ENCODE results near the gene MRGPRG.
"Not testable (repeated sequence)": the region's sequence is repeated elsewhere in the genome, so short reads cannot be mapped to it uniquely, and the experiment has no call there.

The MRGPRG gene, protein sequence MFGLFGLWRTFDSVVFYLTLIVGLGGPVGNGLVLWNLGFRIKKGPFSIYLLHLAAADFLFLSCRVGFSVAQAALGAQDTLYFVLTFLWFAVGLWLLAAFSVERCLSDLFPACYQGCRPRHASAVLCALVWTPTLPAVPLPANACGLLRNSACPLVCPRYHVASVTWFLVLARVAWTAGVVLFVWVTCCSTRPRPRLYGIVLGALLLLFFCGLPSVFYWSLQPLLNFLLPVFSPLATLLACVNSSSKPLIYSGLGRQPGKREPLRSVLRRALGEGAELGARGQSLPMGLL

DNA sequence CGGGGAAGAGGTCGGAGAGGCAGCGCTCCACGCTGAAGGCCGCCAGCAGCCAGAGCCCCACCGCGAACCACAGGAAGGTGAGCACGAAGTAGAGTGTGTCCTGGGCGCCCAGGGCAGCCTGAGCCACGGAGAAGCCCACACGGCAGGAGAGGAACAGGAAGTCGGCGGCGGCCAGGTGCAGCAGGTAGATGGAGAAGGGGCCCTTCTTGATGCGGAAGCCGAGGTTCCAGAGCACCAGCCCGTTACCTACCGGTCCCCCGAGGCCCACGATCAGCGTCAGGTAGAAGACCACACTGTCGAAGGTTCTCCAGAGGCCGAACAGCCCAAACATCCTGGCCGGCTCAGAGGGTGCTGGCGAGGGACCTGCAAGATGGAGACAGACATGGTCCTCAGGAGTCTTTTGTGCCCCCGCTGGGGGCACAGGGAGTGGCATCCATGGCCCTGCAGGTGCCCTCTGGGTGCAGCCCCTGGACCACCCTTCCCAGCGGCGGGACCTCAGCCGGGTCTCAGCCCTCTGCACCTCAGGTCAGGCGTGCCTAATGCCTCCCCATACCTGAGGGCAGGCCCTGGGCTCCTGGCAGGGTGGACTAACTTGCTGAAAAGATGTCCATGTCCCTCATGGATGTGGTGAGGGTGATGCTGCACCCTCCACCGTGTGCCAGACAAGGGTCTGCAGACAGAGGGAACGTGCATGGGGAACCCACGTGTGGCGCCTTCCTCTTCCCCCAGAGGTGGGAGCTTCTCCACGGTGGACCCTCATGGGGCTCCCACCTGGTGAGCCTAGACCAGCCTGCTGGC, at the start of gene MRGPRG:
Gene MRGPRG (minus strand): TSS at position 331 of the 798 bp plus-strand sequence. CDS start 0 bp downstream, at position 331.
- H3K9me3 Mint-ChIP-seq = no peaks in the 10 kb centered on the region
- H3K27ac Mint-ChIP-seq = no peak within 1 kb of the TSS
- H3K36me3 Mint-ChIP-seq = no peaks in the 10 kb centered on the region
- H3K4me1 Mint-ChIP-seq = peaks cover 6% of the 10 kb centered on the region
- ATAC-seq (ENCODE audit: low read depth) = no peak
- peaks cover 26% of the 10 kb centered on the region for H3K27me3 Mint-ChIP-seq
- no peak for DNase-seq (ENCODE audit: low spot score in 2 of 2)
- H3K4me3 Mint-ChIP-seq = no peak within 1 kb of the TSS

DNA sequence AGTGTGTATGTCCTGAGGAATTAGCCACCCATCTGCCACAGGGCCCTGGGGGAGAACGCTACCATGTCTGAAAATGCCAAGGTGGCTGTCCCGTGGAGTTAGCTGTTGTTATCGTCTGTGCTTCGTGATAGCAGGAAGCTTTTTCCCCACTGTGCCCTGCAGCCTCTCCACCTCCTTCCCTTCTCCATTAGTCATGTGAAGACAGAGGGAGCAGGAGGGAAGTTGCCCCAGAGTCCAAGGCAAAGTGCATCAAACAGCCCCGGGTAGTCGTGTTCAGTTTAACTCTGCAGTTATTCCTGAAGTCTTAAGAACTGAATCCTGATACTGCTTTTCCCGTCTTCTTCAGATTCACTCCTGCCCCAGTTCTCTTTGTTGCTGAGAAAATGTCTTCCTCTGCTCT, 43.9 kb upstream of the MRGPRG start:
- H3K27ac Mint-ChIP-seq; H3K4me1 Mint-ChIP-seq; DNase-seq (ENCODE audit: low spot score in 2 of 2); H3K36me3 Mint-ChIP-seq; H3K4me3 Mint-ChIP-seq; H3K9me3 Mint-ChIP-seq; H3K27me3 Mint-ChIP-seq; ATAC-seq (ENCODE audit: low read depth): not testable (repeated sequence)

DNA sequence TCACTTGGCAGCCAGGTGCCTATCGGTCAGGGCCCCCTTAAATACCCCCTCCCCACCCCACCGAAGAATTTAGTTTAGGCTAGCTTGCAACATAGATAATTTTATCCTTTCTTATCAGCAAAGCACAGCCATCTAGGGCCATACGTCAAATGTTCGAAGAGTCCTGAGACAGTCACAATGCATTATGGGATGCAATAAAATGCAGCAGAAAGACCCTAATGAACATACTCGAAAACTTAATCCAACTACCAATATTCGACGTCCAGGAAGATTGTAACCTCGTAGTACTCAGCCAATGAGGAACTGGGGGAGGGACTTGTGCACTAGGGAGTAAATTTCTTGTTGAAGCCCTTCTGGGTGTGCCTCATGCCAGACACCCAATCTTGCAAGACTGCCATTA, 43.2 kb upstream of the MRGPRG start:
- not testable (repeated sequence) for DNase-seq (ENCODE audit: low spot score in 2 of 2); H3K36me3 Mint-ChIP-seq; H3K4me1 Mint-ChIP-seq; H3K4me3 Mint-ChIP-seq; H3K9me3 Mint-ChIP-seq; H3K27me3 Mint-ChIP-seq; H3K27ac Mint-ChIP-seq; ATAC-seq (ENCODE audit: low read depth)

DNA sequence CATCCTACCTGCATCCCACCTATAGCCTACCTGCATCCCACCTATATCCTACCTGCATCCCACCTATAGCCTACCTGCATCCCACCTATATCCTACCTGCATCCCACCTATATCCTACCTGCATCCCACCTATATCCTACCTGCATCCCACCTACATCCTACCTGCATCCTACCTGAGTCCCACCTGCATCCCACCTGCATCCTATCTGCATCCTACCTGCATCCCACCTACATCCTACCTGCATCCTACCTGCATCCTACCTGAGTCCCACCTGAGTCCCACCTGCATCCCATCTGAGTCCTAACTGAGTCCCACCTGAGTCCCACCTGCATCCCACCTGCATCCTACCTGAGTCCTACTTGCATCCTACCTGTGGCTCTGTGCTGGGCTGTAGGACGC, 38.9 kb upstream of the MRGPRG start:
- H3K27me3 Mint-ChIP-seq; H3K9me3 Mint-ChIP-seq; H3K4me1 Mint-ChIP-seq; H3K36me3 Mint-ChIP-seq; H3K4me3 Mint-ChIP-seq; DNase-seq (ENCODE audit: low spot score in 2 of 2); ATAC-seq (ENCODE audit: low read depth); H3K27ac Mint-ChIP-seq: not testable (repeated sequence)

DNA sequence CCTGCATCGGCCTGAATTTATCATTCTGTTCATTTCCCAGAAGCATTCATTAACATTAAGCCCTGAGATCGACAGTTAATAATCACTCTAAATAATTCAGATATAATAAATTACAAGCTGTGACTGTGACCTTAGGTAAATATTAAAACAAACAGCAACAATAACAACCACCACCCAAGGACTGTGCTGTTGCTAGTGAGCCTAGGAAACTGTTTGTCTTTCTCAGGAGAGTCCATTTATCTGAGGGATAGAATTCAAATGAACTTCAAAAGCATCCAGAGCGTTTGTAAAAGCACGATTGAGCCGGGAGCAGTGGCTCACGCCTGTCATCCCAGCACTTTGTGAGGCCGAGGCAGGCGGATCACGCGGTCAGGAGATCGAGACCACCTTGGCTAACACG, 36.6 kb upstream of the MRGPRG start:
- H3K4me3 Mint-ChIP-seq = not testable (repeated sequence)

DNA sequence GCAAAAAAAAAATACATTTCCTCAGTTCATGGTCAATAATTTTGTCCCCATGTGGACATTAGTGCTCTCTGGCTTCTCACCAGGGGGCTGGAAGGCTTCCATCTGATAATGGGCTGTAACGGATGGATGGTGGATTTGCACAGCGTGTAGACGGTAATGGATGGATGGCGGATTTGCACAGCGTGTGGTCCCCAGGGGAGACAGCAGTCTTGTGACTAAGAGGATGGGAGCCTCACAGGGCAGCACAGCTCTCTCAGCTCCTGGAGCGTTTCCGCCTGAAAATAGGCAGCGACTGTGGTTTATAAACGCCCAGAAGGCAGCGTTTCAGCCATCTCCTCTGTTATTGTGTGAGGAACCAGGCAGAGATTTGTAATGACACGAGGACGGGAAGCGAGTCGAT, 36.2 kb upstream of the MRGPRG start:
- H3K27me3 Mint-ChIP-seq; H3K4me3 Mint-ChIP-seq; DNase-seq (ENCODE audit: low spot score in 2 of 2); H3K9me3 Mint-ChIP-seq; H3K36me3 Mint-ChIP-seq; H3K4me1 Mint-ChIP-seq; ATAC-seq (ENCODE audit: low read depth); H3K27ac Mint-ChIP-seq: not testable (repeated sequence)

More for the DNA sequence above, 36.6 kb upstream of the MRGPRG start:
- H3K36me3 Mint-ChIP-seq; ATAC-seq (ENCODE audit: low read depth); H3K27ac Mint-ChIP-seq; DNase-seq (ENCODE audit: low spot score in 2 of 2); H3K27me3 Mint-ChIP-seq; H3K4me1 Mint-ChIP-seq; H3K9me3 Mint-ChIP-seq: not testable (repeated sequence)

DNA sequence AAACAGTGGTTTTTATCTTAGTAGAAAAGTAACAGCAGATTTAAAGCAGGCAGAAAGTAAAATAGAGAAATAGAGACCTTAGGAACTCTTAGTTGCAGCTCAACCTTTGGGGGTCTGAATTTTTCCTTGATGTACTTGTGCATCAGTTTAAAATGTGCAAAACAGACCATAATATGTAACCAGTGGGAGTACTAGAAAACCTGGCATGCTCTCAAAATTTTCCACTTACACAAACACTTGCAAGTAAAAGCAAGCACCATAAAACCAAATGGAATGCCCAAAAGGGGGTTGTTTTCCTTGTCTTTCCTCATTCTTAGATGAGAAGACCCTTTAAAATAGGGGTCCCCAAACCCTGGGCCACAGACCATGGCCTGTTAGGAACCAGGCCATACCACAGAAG, 26.5 kb upstream of the MRGPRG start:
- Mint-ChIP-seq H3K4me1 (no peaks in the 10 kb centered on the region), H3K4me3 (no peak overlapping the region), H3K27me3 (peaks cover 3% of the 10 kb centered on the region), H3K36me3 (no peaks in the 10 kb centered on the region), H3K27ac (no peak overlapping the region), H3K9me3 (no peaks in the 10 kb centered on the region)
- DNase-seq (ENCODE audit: low spot score in 2 of 2) (no peak), ATAC-seq (ENCODE audit: low read depth) (no peak)

DNA sequence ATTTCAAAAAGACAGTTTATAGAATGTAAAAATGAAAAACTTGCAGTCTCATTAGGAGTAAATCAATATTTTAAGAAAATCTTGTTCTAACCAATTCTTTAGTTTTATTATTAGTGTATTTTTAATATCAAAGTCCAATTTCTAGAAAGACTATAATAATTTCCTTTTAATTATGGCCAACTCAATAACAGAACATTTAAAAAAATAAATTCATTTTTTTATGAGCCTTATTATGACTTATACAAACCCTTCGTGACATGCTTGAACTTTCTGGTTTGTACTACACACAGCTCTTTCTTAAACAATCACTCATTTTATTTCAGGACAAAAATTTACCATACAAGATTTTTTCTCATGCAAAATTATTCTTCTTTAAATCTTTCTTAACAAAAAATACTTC, 25.3 kb upstream of the MRGPRG start:
- no peak for DNase-seq (ENCODE audit: low spot score in 2 of 2)
- H3K9me3 Mint-ChIP-seq = no peaks in the 10 kb centered on the region
- no peak overlapping the region for H3K27ac Mint-ChIP-seq
- H3K36me3 Mint-ChIP-seq = no peaks in the 10 kb centered on the region
- peaks cover 6% of the 10 kb centered on the region for H3K27me3 Mint-ChIP-seq
- H3K4me1 Mint-ChIP-seq = no peaks in the 10 kb centered on the region
- no peak overlapping the region for H3K4me3 Mint-ChIP-seq
- no peak for ATAC-seq (ENCODE audit: low read depth)

DNA sequence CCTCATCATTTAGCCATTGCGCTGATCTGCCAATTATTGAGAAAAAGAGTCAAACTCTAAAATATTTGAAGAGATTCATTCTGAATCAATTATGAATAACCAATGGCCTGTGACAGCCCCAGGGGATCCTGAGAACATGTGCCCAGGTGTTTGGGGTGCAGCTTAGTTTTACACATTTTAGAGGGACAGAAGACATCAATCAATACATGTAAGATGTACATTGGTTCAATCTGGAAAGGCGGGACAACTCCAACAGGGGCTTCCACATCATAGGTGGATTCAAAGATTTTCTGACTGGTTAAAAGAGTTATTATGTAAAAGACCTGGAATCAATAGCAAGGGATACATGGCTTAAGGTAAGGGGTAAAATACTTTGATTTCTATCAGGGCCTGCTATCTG, 18.5 kb upstream of the MRGPRG start:
- Mint-ChIP-seq H3K36me3 (peaks cover 3% of the 10 kb centered on the region), H3K4me3 (no peak overlapping the region), H3K27ac (no peak overlapping the region), H3K9me3 (peaks cover 2% of the 10 kb centered on the region), H3K27me3 (peaks cover 13% of the 10 kb centered on the region), H3K4me1 (no peaks in the 10 kb centered on the region)
- DNase-seq (ENCODE audit: low spot score in 2 of 2) = no peak
- no peak for ATAC-seq (ENCODE audit: low read depth)

DNA sequence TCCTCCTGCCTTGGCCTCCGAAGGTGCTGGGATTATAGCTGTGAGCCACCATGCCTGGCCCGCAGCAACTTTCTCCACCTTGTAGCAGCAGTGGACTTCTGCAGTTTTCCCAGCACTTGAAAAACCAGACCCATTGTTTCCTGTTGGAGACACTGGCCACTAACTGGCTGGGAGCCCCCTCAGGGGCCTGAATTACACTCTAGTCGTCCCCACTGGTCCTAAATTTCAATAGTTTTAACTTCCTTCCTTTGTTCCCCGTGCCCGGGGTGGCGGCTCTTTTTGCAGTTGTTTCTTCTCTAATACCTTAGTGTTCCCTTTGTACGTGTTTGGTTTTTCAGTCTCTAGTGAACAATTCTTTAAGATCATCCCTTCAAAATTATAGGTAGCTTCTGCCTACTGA, 16.2 kb upstream of the MRGPRG start:
- no peak overlapping the region for H3K4me3 Mint-ChIP-seq
- H3K36me3 Mint-ChIP-seq = peaks cover 3% of the 10 kb centered on the region

DNA sequence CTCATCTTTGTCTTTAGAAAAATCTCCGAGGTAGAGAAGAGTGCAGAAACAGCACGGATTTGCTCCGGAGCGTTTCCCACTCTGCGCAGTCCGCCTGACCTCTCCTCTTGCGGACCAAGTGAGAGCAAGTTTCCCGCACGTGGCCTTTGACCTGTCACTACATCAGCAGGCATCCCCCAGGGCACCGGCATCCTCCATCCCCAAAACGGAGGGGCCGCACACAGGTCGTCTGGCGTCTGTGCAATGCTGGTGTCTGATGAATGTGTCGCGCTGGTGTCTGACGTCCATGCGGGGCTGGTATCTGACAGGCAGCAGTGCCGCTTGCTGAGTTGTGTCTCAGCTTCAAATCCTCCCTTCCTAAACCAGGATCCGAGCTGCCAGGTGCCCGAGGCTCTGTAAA, 14.3 kb upstream of the MRGPRG start:
- no peak overlapping the region for H3K27ac Mint-ChIP-seq

More for the DNA sequence above, 16.2 kb upstream of the MRGPRG start:
- Mint-ChIP-seq H3K9me3 (peaks cover 2% of the 10 kb centered on the region), H3K4me1 (no peaks in the 10 kb centered on the region), H3K27me3 (peaks cover 15% of the 10 kb centered on the region), H3K27ac (no peak overlapping the region)
- ATAC-seq (ENCODE audit: low read depth) = no peak
- no peak for DNase-seq (ENCODE audit: low spot score in 2 of 2)

DNA sequence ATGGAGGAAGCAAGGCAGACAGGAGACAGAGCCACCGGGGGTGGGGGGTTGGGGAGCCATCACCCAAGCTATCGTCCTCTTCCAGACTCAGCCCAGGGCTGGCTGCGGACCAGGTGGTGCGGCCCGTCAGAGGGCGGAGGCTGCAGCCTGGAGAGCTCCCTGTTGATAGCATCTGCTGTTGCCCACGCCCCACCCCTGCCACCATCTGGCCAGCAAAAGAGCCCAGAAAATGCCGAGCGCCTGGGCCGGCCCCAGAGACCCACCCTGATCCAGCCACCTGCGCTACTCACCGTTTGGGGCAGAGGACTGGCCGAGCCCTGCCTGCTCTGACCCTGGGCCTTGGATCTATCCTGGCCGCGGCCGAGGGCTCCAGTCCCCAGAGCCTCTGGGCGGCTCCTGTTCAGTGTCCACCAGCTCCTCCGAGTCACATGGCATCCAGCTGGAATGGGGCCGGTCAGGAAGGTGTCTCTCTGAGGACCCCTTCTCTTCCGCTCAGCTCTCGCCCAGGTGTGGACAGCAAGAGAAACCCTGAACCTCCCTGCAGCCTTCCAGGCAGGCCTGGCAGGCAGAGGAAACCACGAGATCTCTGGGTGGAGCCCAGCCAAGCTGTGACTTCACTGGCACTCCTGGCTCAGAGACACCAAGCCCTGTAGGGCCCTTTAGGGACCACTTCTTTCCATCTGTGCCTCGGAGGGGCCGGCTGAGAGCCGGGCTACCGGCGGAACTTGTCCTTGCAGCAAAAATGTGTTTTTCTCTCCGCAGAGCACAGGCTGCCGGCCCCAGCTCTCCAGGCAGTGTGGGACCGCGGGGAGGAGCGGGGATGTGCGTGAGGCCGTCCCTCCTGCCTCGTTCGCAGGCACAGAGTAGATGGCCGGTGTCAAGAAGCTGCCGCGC, 13.5 kb upstream of the MRGPRG start, which contains the start of gene MRGPRE:
Gene MRGPRE (minus strand): TSS at position 567 of the 894 bp plus-strand sequence. CDS start 3,618 bp downstream, outside the sequence.
- ATAC-seq (ENCODE audit: low read depth) (no peak), DNase-seq (ENCODE audit: low spot score in 2 of 2) (no peak)
- Mint-ChIP-seq H3K27ac (no peak within 1 kb of the TSS), H3K36me3 (peaks cover 3% of the 10 kb centered on the region), H3K4me3 (no peak within 1 kb of the TSS), H3K4me1 (no peaks in the 10 kb centered on the region), H3K27me3 (peaks cover 18% of the 10 kb centered on the region), H3K9me3 (peaks cover 2% of the 10 kb centered on the region)

More for the DNA sequence above, 14.3 kb upstream of the MRGPRG start:
- H3K4me1 Mint-ChIP-seq = no peaks in the 10 kb centered on the region
- H3K36me3 Mint-ChIP-seq = peaks cover 3% of the 10 kb centered on the region
- DNase-seq (ENCODE audit: low spot score in 2 of 2) (no peak), ATAC-seq (ENCODE audit: low read depth) (no peak)
- peaks cover 15% of the 10 kb centered on the region for H3K27me3 Mint-ChIP-seq
- H3K9me3 Mint-ChIP-seq = peaks cover 2% of the 10 kb centered on the region
- no peak overlapping the region for H3K4me3 Mint-ChIP-seq

DNA sequence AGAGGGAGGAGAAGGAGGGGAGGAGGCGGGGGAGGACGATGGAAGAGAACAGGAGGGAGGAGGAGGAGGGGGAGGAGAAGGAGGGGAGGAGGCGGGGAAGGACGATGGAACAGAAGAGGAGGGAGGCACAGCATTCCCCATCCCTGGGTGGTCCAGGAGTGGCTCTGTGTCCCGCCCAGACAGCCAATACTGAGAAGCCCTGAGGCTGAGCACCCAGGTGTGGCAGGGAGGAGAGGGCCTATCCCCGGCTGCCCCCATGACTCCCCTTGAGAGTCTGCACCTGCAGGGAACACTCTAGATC, 12.9 kb upstream of the MRGPRG start:
- Mint-ChIP-seq H3K36me3 (peaks cover 3% of the 10 kb centered on the region), H3K4me3 (no peak overlapping the region), H3K9me3 (peaks cover 2% of the 10 kb centered on the region), H3K27ac (no peak overlapping the region), H3K4me1 (no peaks in the 10 kb centered on the region), H3K27me3 (peaks cover 19% of the 10 kb centered on the region)
- DNase-seq (ENCODE audit: low spot score in 2 of 2) = no peak
- no peak for ATAC-seq (ENCODE audit: low read depth)
